GM21528 (cell line): ENCODE results near the gene GRK5.
"Not testable (repeated sequence)": the region's sequence is repeated elsewhere in the genome, so short reads cannot be mapped to it uniquely, and the experiment has no call there.

Experiments used
- ATAC-seq: cut with Tn5 transposase; IDR thresholded peaks from one replicate; pipeline ENCODE4 v1.9.1; 2021; ENCODE audit warnings: mild to moderate bottlenecking, moderate library complexity; ENCODE audit not compliant: unreplicated experiment, low FRiP score

Gene GRK5

DNA sequence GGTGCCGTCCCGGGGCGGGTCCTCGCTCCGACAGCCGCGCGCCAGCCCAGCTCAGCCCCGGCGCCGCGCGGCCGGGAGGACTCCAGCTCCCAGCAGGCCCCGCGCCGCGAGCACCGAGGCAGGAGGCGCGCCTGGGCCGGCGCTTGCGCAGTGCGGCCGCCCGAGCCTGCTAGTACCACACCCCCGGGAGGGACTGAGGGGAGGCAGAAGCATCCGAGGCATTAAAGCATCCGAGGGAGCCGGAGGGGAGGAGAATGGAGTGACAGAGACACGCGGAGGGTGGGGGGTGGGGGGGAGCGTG is at the start of gene GRK5:
Gene GRK5 (plus strand): TSS at position 206 of the 301 bp plus-strand sequence. CDS start 347 bp downstream, outside the sequence.
- peak; percentile 76 for ATAC-seq

DNA sequence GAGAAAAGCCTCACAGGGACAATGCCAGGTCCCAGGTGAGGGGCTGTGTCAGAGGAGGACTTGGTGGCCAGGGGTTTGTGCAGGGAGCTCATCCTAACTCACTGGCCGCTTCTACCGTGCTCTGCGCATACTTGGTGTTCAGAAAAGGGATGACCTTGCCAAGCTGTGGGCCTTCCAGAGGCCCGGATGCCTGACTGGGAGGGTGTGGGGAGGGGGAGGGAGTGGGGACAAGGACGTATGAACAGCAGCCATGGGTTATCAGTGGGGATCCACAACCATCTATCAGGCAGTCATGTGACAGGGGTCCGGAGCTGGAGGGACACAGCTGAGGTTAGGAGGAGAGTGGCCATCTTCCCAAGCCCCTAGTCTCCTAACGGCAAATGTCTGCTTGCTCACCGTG is 48.0 kb upstream of the GRK5 start:
- ATAC-seq: no peak

DNA sequence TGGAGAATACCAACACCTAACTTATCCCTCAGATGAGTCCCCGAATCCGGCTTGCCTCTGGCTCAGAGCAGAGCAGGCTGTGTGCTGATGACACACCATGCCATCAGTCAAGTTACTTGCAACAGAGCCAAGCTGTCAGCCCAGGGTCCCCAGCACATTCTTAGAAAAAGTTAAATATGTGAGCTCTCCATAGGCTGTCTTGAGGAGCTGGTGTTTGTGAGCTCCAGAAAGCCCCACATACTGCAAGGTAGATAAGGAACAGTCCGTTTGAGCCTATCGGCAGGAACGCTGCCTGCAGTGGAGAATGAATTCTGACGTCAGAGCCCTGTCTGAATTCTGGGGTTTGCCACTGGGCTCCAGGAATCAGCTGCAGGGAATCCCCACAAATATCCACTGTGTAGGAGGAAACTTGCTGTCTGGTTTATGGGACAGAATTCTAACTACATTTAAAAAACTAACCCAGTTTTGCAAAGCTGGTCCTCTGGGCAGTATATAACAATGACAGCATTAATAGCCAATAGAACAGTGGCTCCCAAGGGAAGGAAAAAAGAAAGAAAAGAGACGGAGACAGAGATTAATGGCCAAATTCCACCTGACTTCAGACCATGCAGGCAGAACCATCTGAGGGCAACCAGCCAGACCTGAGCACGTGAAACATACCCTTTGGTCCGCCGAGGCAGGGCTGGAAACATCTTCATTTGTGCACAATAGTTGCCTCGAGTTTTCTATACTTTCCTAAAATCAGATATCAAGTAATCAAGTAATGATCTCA is 45.5 kb upstream of the GRK5 start:
- ATAC-seq: no peak

DNA sequence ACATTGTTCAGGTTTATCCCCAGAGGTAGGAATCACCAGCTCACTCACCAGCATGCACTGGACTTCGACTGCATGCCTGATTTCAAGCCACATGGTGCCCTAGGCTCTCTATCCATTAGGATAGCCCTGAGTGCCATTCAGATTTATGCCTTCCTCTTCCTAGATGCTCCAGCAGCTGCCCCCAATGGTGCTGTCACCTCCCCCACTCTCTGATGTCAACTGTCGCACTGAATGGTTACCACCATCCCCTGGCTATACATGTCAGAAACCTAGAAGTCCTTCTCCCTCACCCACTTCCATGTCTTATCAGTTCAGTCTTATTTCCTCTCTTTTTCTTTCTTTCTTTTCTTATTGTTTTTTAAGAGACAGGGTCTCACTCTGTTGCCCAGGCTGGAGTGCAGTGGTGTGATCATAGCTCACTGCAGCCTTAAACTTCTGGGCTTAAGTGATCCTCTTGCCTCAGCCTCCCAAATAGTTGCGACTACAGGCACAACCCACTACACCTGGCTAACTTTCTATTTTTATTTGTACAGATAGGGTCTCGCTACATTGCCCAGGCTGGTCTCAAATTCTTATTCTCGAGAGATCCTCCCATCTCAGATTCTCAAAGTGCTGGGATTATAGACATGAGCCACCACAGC is 44.8 kb upstream of the GRK5 start:
- no peak for ATAC-seq

DNA sequence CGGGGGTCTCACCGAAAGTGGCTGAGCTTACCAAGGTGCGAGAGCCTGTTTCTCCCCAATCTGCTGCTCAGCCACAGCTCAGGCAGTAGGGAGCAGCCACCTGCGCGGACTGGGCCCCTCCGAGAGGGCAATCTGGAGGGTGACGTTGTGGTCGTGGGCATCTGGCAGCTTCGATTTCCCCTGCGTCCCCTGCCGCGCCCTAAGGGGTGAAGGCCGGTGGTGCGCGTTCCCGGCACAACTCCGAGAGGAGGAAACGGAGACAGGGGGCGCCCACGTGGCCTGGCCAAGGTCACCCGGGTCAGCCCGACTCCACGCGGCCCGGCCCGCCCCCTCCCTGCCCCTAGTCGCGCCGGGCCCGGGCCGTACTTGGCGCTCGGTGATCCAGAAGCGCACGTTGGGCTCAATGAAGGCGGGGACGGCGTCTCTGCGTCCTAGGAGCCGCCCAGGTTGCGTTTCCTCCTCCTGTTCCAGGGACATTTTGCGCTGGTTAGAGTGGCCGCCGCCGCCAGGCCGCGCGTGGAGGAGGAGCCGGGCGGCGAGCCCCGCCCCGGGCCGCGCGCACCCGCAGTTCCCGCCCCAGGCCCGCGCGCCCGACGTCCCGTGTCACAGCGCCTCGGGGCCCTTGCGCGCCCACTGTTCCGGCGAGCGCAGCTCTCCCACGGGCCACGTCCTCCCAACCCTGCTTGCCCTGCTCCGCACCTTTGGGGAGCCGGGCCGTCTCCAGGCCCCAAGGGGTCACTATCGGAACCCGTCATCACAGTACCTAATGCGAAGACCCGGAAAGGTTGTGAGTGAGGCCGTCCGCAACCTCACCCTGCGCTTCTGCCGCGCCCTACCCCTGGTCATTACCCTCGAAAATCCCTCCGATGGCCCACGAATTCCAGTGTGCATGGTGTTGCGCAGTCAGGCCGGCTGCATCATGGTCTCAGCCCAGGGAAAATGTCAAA is 41.9 kb upstream of the GRK5 start, which contains the start of gene SFXN4:
Gene SFXN4 (minus strand): TSS at position 544 of the 947 bp plus-strand sequence. CDS start 67 bp downstream, at position 477.
- peak; percentile 94 for ATAC-seq

DNA sequence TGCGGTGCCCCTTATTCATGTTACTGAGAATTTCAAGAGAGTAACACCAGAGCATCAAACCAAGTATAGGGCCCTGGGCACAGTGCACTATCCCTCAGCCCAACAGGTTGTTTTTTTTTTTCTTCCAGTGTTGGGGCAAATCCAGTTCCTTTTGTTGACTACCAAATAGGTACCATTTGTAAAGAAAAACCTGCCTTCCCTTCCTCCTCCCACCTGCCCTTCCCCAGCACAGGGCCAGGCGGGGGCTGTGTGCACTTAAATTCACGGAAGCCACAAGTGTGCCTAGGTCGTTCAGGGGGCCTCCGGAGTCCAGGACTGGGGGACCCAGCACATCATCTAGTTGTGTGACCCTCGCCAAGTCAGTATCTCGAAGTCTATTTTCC is 41.3 kb upstream of the GRK5 start:
- ATAC-seq: peak; percentile 8

DNA sequence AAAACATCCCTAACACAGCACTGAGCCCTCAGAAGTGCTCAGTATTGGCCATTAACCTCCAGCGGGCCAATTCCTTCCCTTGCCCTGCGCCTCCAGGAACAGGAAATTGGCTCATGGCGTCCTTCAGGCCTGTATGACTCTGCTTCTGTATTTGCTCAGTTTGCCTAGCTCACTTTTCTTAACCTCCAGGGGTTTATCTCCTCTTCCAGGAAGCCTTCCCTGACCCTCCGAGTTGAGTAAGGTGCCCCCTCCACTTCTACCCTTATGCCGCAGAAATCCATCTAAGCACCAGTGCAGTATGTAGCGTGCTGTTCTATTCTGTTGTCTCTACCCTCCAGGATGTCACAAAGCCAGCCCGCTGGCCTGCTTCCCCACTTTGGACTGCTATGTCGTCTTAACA is 40.8 kb upstream of the GRK5 start:
- ATAC-seq: no peak

DNA sequence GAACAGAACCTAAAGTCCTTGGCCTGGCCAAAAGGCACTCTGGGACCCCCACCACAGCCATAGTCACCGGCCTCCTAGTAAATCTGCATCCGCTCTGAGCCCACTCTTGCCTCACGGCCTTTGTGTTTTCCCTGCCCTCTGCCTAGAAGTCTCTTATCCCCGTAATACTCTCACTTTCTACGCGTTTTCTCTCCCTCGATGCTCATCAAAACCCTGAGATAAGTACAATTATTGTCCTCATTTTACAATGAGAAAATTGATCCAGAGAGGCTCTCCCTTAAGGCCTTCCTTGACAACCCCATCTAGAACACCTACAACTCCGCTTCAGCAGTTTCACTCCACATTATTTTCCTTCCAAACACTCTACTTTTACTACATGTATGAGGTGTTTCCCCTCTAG is 40.3 kb upstream of the GRK5 start:
- ATAC-seq: no peak

DNA sequence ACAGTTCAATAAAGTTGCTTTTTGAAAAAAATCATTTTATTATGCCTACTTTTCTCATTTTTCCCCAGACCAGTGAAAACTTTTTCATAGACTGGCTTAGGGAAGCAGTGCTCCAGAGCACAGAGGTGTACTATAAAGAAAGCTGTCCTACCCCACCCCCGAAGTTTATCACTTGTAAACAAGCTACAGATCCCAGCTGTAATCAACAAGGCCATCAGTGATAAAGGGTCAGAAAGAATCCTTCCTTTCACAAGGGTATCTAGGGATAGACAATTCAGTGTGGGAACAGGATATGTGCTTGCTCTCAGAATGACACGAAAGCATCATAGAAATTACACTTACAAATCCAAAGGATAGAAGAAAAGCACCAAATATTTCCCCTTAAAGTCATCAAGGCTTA is 33.3 kb upstream of the GRK5 start:
- no peak for ATAC-seq

DNA sequence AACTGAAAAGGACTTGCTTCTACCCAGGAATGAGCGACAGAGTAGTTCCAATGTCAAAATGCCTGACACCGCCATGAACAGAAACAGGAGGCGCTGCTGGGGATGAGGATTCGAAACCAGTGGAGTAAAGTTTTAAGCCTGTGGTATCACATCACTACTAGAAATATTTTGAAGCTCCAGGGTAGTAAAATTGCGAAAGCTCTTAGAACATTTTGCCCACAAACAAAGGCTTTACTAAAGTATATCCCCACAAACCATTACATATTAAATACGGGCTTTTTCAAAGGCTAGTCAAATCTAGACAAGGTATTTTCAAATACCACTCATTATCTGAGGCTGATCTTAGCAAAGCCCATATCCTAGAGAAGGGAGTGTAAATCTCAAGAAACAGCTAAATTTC is 31.2 kb upstream of the GRK5 start:
- ATAC-seq: no peak

DNA sequence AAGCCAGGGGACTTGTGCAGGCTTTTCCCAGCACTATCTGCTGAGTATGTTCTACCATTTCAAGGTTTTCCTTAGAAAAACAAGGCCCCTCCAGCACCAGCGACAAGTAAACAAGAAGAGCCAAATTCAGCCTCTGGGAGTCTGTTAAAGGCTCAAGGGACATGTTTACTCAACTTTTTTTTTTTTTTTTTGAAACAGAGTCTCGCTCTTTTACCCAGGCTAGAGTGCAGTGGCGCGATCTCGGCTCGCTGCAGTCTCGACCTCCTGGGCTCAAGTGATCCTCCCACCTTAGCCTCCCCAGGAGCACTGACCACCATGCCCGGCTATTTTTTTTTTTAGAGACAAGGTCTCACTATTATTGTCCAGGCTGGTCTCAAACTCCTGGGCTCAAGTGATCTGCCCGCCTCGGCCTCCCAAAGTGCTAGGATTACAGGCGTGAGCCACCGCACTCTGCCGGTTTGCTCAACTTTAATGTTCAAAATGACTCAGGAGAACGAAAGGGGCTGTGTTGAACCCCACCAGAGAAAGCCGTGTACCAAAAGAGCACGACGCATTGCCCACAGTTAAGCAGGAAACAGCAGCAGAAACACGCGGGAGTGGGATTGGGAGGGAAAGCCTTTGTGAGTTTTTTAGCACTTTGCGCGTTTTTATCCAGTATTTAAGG is 29.5 kb upstream of the GRK5 start:
- peak; percentile 6 for ATAC-seq

DNA sequence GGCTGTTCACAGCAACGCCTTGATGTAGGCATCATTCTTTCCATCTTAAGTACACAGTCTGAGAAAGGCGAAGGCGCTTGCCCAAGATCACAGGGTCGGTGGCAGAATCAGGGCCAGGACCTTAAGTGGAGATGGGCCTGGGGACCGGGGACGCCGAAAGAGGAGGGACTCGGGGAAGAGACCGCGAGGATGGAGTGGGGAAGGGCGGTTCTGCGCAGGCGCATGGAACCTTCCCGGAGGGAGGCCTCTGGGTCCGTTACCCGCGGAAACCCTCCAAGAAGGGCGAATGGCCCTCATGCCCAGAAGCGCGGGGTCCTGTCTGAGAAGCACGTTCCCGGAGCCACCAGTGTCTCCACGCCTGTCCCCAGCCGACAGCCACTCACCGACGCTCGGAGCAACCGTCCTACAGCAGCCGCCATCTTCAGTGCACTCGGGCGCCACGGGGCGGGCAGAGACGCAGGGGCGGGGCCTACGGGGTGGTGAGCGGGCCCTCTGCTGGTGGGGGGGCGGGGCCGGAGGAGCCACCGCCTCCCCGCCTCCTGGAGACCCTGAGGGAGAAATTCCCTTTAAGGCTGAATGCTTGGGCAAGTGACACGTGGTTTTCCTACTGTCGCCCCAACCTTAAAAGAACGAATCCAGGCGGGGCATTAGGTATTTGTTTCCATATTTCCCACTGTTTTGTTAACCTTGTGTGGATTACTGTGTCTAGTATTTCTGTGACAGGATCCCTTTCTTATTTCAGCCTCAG is 28.8 kb upstream of the GRK5 start, which contains the start of gene PRDX3:
Gene PRDX3 (minus strand): TSS at position 441 of the 748 bp plus-strand sequence. CDS start 22 bp downstream, at position 419.
- ATAC-seq: peak; percentile 93

DNA sequence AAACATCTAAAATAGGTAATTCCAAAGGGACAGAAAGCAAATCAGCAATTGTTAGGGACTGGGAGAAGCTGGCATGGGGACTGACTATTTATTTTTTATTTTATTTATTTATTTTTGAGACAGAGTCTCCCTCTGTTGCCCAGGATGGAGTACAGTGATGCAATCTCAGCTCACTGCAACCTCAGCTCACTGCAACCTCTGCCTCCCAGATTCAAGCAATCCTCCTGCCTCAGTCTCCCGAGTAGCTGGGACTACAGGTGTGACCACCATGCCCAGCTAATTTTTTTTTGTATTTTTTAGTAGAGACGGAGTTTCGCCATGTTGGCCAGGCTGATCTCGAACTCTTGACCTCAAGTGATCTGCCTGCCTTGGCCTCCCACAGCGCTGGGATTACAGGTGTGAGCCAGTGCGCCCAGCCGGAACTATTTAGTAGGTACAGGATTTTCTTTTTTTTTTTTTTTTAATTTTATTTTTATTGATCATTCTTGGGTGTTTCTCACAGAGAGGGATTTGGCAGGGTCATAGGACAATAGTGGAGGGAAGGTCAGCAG is 26.4 kb upstream of the GRK5 start:
- ATAC-seq: not testable (repeated sequence)

DNA sequence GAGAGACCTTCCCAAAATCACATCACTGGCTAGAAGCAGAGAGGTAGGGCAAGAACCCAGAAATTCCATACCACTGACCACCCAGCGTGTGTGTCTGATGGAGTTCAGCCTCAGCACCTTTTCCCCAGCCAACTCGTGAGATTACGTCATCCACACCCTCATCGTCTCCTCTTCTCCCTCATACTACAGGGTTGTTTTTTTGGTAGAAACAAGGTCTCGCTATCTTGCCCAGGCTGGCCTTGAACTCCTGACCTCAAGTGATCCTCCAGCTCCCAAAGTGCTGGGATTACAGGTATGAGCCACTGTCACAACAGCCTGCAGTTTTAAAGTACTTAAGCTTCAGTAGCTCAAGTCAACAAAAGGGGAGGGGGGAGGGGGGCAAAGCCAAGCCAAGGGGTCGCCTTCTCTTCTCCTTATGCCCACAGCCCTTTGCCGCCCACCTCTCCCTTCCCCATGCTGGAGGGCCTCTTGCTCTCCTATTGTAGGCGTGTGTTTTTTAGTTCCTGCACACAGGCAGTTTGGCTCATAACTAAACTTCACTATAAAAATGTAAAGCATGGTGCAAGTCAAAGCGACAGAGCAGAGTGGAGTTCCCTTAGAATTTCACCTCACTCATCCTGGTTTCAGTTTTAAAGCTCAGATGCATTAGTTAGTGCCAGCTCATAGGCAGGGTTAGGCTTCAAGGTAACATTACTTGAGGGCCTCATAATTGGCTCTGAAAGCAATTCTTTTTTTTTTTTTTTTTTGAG is 23.5 kb upstream of the GRK5 start:
- no peak for ATAC-seq

DNA sequence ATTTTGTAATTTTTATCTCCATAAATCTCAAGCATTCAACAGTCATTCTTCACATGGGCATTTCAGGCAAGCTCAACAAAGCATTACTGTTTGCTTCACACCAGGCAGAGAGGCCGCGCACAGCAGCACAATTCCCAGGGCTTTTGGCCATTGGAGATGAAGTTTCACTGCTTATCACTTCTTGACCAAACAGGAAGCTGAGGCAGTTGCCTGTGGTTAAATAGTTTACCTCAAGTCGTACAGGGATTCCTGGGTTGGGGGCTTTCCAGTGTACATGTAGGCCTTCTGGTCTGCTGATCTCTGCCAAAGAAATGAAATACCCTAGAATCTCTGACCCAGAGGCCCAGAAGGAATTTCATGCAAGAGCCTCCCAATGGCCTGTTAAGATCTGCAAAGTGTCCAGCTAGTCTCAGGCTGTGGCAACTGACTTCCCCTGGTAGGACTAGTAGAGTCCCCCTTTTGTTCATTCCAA is 17.5 kb upstream of the GRK5 start:
- ATAC-seq: no peak

DNA sequence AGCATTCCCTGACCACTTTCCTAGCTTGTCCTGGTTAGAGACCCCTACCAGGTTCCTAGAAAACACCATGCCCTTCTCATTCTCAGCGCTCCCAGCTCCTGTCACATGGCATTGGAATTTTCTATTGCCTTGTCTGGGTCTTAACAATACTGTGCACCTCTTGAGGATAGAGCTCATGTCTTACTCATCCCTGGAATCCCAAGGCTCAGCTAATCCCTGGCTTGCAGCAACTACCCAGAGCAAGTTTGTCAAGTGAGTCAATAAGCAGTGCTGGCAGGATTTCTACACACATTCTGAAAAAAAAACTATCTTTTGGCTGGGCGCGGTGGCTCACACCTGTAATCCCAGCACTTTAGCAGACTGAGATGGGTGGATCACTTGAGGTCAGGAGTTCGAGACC is 17.0 kb upstream of the GRK5 start:
- ATAC-seq: no peak

DNA sequence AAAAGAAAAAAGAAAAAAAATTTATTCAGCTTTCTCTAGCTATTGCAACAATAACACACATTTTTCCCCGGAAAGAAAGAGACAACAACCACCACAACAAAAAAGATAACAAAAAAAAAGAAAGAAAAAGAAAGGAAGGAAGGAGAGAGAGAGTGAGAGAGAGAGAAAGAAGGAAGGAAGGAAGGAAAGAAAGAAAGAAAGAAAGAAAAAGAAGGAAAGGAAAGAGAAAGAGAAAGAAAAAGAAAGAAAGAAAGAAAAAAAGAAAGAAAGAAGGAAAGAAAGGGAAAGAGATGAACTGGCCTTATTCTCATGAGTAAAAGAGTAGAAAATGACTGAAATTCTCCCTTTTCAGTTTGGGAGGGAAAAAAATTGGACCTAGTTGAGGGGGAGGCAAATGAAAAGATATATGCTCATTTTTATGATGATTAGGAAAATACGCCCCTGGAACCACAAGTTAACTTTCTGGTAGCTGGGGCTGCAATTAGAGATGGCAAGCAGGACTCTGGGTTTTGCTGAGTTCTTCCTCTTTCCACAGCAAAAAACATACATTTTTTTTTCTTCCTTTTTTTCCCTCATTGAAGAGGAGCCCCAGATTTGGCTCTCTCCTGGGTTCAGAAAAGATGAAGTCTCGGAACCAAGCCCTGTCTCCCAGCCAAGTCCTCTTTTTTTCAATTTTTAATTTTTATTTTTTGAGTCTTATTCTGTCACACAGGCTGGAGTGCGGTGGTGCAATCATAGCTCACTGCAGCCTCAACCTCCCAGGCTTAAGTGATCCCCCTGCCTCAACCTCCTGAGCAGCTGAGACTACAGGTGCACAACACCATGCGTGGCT is 16.2 kb upstream of the GRK5 start:
- ATAC-seq: no peak

DNA sequence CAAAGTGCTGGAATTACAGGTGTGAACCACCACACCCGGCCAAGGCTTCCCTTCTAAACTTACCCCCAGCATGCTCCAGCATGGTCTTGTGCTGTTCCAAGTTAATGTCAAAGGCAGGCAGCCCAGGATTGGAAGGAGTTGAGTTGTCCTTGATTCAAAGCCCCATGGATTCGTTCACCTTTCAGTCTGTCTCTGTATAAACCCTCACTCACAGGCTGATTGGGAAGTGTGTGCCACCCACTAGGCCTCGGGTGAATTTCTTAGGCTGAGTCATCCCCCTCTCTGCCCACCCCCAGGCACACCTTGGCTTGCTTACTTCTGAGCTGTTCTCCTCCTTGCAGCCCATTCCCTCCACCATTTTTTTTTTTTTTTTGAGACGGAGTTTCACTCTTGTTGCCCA is 15.5 kb upstream of the GRK5 start:
- no peak for ATAC-seq
